Prostate gland (tissue), 2 donors: Measurements from ENCODE around the gene KIAA0753.

Source experiments
- POLR2A ChIP-seq: fragments of 450-650 bp; IDR thresholded peaks from one replicate; pipeline ENCODE4 v1.6.1; 2016; ENCODE audit warnings: antibody characterized with exemption, mild to moderate bottlenecking
- POLR2AphosphoS5 ChIP-seq: sonication (generic); formaldehyde crosslinking; IDR thresholded peaks from one replicate; pipeline ENCODE4 v1.6.1; 2017; ENCODE audit warnings: antibody characterized with exemption
- TF ChIP-seq, protein P1 (sequence below), 4 experiments: fragments of 200-600 bp in 2 of 4; fragments of 450-650 bp in 2 of 4; sonication (generic) in 2 of 4; IDR thresholded peaks; 1 replicate in 3 of 4; 2 replicates in 1 of 4; pipeline ENCODE4 v1.5.1; 2016 to 2019; ENCODE audit warnings: antibody characterized with exemption in 4 of 4, mild to moderate bottlenecking in 2 of 4, moderate library complexity in 2 of 4

GRCh38 chr17:6591599-6592158 is 48.8 kb downstream of the KIAA0753 start:
- TF ChIP-seq, protein P1, sequence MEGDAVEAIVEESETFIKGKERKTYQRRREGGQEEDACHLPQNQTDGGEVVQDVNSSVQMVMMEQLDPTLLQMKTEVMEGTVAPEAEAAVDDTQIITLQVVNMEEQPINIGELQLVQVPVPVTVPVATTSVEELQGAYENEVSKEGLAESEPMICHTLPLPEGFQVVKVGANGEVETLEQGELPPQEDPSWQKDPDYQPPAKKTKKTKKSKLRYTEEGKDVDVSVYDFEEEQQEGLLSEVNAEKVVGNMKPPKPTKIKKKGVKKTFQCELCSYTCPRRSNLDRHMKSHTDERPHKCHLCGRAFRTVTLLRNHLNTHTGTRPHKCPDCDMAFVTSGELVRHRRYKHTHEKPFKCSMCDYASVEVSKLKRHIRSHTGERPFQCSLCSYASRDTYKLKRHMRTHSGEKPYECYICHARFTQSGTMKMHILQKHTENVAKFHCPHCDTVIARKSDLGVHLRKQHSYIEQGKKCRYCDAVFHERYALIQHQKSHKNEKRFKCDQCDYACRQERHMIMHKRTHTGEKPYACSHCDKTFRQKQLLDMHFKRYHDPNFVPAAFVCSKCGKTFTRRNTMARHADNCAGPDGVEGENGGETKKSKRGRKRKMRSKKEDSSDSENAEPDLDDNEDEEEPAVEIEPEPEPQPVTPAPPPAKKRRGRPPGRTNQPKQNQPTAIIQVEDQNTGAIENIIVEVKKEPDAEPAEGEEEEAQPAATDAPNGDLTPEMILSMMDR (IDR thresholded peaks at IDR 0.05) = no peak
- TF ChIP-seq POLR2AphosphoS5 = no peak
- TF ChIP-seq POLR2A = no peak
